ENCODE results near the gene RNU11.
"Not testable (repeated sequence)": the region's sequence is repeated elsewhere in the genome, so short reads cannot be mapped to it uniquely, and the experiment has no call there.

RNU11 gene

GRCh38 chr1:28666806-28667205 lies 18.4 kb downstream of the RNU11 start:
- no peak for DNase-seq

GRCh38 chr1:28668191-28668955 lies 20.0 kb downstream of the RNU11 start, which contains the start of gene GMEB1:
TSS of gene GMEB1 (plus strand) at chr1:28668784. CDS start at chr1:28683613, 14,829 bp downstream.
- peak; percentile 89 for DNase-seq

GRCh38 chr1:28668956-28669723 lies 20.7 kb downstream of the RNU11 start:
- peak; percentile 79 for DNase-seq

GRCh38 chr1:28671254-28671780 lies 22.9 kb downstream of the RNU11 start:
- DNase-seq = no peak

- not testable (repeated sequence) for DNase-seq
Observed at GRCh38 chr1:28672971-28673370, 24.6 kb downstream of the RNU11 start.

- DNase-seq = no peak
Observed at GRCh38 chr1:28675924-28676257, 27.5 kb downstream of the RNU11 start.

GRCh38 chr1:28680151-28680550 lies 31.8 kb downstream of the RNU11 start:
- DNase-seq = no peak

GRCh38 chr1:28682840-28683239 lies 34.4 kb downstream of the RNU11 start:
- DNase-seq = no peak

- no peak for DNase-seq
Observed at GRCh38 chr1:28684937-28685336, 36.5 kb downstream of the RNU11 start.

- not testable (repeated sequence) for DNase-seq
Observed at GRCh38 chr1:28691627-28692026, 43.2 kb downstream of the RNU11 start.

Measured in fibroblast of skin of right biceps (primary cell).